DMS 273 (cell line): ENCODE results near the gene TLE3.
"Not testable (repeated sequence)": the region's sequence is repeated elsewhere in the genome, so short reads cannot be mapped to it uniquely, and the experiment has no call there.

Experiments
- DNase-seq: peaks from one replicate; lab custom pipeline; 2025; ENCODE audit not compliant: unreplicated experiment; lab: John Stamatoyannopoulos, UW

Gene TLE3

GRCh38 chr15:70097321-70098152, at the start of gene TLE3:
Gene TLE3, minus strand, starts transcription at chr15:70097917. Its CDS starts 1,119 bp downstream, at chr15:70096798.
- DNase-seq: peak; percentile 98

- DNase-seq: no peak
These were observed 49.6 kb upstream of the TLE3 start for GRCh38 chr15:70147178-70147760.

DNA sequence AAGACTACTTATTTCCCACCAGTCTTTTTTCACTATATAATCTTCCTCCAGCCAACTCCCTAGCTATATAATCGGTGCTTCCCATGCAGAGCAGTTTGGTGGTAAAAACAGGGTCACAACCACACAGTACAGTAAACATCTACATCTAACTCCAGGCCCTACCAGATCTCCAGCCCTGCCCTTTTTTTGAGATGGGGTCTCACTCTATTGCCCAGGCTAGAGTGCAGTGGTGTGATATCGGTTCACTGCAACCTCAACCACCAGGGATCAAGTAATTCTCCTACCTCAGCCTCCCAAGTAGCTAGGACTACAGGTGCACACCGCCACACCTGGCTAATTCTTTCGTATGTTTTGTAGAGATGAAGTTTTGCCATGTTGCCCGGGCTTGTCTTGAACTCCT, 49.1 kb upstream of the TLE3 start:
- DNase-seq: no peak

DNA sequence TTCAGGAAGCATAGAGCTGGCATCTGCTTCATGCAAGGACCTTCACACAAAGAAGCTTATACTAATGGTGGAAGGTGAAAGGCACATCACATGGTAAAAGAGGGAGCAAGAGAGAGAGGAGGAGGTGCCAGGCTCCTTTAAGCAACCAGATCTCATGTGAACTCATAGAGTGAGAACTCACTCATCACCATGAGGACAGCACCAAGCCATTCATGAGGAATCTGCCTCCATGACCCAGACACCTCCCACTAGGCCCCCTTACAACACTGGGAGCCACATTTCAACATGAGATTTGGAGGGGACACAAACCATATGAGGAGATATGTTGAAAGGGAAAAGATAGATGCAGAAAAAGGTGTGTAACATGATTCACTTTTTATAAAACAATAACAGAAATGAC, 48.4 kb upstream of the TLE3 start:
- DNase-seq: no peak

GRCh38 chr15:70145261-70145660, 47.5 kb upstream of the TLE3 start:
- no peak for DNase-seq

- DNase-seq: no peak
These were observed 44.8 kb upstream of the TLE3 start for GRCh38 chr15:70142322-70143191.

- no peak for DNase-seq
These were observed 44.3 kb upstream of the TLE3 start for GRCh38 chr15:70142072-70142321.

DNA sequence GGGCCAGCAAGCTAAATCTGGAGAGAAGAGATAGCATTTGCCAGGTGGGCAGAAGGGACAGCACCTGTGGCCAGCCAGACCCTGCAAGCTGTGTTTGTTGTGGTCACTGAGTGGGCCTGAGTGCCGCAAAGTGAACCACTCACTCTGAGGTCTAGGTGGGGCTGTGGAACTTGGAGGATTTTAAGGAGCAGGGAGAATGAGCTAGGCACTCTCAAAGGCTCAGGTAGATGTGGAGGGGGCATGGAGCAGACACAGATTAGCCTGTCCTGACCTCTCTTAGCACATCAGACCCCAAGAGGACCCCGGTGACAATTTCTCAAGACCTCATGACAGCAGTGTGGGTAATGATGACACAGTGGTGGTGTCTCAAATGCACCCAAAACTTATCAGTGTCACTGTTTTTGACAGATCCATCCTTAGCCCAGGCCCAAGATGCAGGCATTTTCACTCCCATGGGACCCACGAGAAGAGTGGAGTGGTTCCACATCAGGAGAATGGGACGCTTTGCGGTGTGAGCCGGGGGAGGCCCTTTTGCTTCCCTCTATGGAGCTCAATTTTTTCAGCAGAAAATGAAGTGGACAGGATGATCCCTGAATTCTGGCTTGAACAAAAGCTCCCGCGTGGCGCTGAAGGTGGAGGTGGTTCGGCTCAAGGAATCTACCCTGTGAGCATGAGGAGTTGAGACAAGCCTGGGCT, 43.8 kb upstream of the TLE3 start:
- DNase-seq: no peak

DNA sequence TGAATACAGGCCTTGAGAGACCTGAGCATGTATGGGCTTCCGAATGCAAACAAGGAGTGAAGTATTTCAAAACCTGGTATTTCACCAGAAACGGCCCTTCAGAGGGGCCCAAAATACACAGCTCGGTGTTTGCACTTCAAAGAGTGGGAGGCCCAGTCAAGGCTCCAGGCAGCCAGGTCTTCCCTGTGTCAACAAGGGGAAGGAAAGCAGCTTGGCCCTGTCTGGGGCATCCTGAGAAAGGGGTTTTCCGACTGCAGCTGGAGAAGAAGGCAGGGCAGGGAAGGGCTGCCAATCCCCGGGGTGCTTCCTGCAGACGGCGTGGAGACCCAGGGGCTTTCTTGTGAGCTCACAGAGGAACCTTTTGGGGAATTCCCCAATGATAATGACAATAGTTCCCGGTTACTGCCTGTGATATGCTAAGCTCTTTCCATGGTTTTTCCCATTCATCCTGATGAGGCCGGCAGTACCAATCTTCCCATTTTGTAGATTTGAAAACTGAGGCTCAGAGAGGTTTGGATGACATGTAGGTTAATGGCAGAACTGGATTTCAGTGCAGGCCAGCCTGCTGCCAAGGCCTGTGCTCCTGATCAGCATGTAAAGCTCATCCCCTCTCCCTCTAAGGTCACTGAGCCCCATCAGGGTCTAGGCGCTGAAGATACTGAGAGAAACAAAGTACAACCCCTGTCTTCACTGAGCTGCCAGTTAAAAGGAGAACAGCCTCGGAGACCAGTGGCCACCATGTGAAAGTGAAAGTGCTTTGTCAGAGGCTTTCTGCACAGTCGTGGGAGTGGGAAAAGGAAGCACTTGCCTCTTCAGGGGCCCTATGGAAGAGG, 43.0 kb upstream of the TLE3 start:
- no peak for DNase-seq

DNA sequence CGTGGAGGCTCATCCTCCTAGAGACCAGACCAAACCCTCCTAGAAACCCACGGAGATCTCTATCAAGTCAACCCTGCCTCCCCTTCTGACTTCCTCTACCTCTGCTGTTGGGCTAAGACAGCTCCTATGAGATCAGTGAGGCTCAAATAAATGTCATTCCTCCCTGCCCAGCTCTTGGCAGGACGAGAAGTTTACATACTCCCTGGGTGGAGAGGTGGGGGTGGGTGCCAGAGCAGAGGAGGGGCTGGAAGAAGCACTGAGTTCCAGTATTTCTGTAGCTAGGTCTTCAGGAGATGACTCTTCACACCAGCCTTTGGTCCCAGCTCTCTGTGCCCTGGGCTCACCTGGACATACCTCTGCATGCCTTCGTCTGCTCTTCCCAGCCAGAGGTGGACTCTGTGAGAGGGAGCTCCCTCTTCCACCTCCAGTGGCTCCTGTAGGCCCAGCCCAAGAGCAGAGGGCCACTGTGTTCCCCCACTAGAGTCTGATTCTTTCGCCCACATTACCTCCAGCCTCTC, 42.4 kb upstream of the TLE3 start:
- no peak for DNase-seq

DNA sequence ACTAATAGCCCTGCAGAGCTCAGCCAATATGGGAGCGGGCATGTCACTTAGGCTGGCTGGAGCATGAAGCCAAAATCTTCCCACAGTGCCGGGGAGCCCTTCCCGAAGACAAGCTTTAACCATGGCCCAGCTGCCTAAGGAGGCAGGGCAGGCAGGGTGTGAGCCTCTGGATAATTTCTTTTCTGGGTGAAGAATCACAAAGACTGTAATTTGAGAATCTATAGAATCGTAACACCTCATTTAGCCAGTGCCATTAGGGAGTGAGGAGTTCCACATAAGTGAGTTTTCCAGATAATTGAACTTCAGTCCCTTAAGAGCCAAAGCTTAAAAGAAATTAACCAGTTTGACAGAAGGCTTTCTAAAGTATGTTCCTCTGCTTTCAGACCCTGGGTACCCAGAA, 40.2 kb upstream of the TLE3 start:
- DNase-seq: no peak

GRCh38 chr15:70137021-70137420, 39.3 kb upstream of the TLE3 start:
- DNase-seq: not testable (repeated sequence)

- DNase-seq: peak; percentile 15
These were observed 36.2 kb upstream of the TLE3 start for GRCh38 chr15:70133781-70134421.

DNA sequence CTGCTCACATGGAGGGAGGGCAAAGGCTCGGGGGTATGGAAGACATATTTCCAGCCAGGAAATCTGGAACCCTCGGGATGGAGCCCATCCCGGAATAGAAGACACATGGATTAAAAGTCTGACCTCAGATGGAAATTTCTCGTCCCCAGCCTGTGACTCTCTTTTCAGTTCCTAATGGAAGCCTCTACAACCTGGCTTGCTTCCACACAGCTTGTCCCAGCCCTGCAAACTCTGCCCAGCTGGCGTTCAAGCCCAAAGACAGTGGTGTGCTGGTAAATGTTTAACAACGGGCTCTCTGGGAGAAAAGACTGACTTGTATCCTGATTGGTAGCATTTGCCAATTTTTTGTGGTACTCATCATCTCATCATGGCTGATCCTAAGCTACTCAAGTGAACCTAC, 35.6 kb upstream of the TLE3 start:
- DNase-seq: peak; percentile 61

GRCh38 chr15:70132571-70132970, 34.9 kb upstream of the TLE3 start:
- no peak for DNase-seq

GRCh38 chr15:70132139-70132538, 34.4 kb upstream of the TLE3 start:
- no peak for DNase-seq

- DNase-seq: no peak
These were observed 30.9 kb upstream of the TLE3 start for GRCh38 chr15:70128414-70129140.

GRCh38 chr15:70127770-70128413, 30.2 kb upstream of the TLE3 start:
- DNase-seq: no peak

DNA sequence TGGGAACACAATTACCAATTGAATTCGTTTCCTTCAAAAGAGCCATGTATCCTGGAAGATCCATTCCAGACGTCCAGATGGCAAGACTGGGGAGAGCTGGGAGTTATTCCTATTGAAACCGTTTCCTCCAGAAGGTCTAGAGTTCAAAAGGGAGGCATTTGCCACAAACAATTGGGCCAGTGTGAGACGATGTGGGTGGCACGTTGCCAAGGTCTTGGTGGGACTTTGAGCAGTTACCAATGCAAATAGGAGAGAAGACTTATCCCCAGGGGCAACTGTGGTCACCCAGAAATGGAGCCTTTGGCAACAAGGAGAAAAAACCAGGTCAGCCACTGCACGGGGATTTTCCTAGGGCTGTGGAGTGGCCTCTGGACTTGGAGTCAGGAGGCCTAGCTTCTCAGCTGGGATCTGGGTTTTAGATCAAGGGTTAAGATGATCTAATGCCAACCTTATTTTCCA, 29.6 kb upstream of the TLE3 start:
- DNase-seq: peak; percentile 76
